HG03439 (cell line): ENCODE data around the gene API5.

Experiments
- ATAC-seq: cut with Tn5 transposase; IDR thresholded peaks from one replicate; pipeline ENCODE4 v1.9.1; 2021; ENCODE audit warnings: mild to moderate bottlenecking, moderate library complexity; ENCODE audit not compliant: unreplicated experiment

The API5 gene

DNA sequence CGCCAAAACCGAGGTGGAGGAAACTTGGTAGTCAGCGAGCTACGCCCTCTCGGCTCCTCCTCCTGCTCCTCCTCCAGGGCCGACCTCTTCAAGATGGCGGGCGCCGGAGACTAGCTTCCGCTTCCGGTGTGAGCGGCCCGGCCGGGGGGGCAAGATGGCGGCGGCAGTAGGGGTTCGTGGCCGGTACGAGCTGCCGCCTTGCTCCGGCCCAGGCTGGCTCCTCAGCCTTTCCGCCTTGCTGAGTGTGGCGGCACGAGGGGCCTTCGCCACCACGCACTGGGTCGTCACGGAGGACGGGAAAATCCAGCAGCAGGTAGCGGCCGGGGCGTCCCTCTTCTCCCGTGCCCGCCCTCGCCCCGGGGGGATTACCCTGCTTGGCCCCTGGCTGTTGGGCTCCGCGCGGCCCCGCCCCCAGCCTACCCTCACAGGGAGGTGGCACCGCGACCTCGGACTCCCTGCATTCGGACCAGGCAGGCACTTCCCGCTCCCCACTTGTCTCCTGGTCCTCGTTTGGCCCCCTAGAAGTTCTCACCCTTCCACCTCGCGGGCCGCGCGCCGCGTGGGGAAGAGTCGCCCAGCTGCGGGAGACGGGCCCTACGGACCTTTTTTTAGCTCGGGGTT, 47.1 kb downstream of the API5 start, which contains the start of gene TTC17:
TSS of gene TTC17 (plus strand) at position 120 of the 621 bp plus-strand sequence. CDS start at position 155, 35 bp downstream.
- ATAC-seq: peak; percentile 96

GRCh38 chr11:43359422-43359818, 47.6 kb downstream of the API5 start:
- ATAC-seq: peak; percentile 49

GRCh38 chr11:43360361-43361032, 48.7 kb downstream of the API5 start:
- ATAC-seq: no peak

DNA sequence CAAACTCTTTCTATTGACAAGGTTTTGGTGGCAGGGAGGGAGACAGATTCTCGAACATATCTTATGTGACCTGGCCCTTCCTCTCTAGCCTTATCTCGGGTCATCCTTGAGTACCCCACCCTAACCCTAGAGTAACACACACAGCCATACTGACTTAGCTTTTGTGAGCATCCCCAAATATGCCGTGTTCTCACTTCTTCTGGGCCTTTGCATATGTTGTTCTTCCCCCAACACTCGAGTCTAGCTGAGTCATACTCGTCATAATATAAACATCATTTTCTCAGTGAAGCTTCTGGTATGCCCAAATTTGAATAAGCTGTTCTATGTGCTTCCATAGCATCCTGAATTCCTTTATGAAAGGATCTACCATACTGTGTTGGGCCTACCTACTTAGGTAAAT, 54.9 kb downstream of the API5 start:
- ATAC-seq: no peak

GRCh38 chr11:43367382-43368178, 55.8 kb downstream of the API5 start:
- no peak for ATAC-seq

DNA sequence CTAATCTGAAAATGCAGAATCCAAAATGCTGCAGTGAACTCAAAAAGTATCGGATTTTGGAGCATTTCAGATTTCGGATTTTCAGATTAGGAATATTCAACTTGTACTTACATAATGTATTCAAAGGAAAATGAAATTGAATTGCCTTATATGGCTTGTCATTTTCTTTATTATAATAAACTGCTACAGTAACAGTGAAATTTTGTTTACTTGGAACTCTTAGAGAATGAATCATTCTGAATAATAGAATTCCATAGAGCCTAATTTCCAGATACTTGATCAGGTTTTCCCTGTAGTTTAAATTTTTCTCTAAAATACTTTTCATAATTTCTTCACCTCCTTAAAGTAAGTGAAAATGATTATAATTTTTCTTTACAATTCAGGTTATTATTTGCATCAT, 64.3 kb downstream of the API5 start:
- ATAC-seq: no peak

DNA sequence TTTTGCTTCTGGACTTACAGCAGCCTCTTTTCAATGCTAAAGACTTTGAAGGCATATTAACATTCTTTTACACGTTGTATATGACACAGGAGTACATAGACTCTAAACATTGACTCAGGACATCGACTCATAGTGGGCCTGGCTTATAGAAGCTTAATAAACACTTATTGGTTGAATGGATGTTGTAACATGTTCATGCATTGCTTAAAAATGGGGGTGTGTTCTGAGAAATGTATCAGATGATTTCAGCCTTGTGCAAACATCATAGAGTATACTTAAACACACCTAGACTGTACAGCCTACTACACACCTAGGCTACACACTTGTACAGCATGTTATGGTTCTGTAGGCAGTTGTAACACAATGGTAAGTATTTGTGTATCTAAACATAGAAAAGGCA, 64.8 kb downstream of the API5 start:
- ATAC-seq: no peak

DNA sequence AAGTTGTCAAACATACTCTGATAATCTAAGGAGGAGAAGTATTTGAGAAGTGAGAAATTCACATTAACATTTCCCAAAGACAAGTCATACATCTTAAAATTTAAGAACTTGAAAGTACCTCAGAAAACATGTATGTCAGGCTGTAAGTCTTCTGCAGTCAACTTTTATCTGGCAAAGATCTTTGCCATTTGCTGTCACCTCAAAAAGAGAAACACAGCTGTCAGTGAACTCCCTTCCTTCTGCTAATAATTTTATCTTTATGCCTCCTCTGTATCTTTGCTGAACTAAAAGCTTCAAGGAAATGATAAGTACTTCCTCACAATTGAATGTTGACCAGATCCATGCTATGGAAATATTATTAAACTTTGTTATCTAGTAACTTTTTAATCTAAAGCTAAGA, 65.6 kb downstream of the API5 start:
- ATAC-seq: no peak

DNA sequence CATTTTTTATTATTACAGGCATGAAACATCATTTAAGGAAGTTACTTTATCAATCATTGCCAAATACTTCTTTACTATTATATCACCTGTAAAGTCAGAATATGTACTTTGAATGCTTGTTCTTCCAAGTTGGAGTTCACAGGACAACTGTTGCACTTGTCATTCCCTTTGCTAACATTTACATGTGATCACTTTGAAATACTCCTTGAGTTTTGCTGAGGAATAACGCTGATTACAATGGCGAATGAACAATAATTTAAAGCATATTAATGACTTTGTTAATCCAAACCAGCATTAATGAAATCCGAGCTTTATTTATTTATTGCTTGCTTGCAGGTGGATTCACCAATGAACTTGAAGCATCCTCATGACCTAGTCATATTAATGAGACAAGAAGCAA, 67.1 kb downstream of the API5 start:
- no peak for ATAC-seq

- ATAC-seq: no peak
Observed at GRCh38 chr11:43381802-43382201, 70.0 kb downstream of the API5 start.

DNA sequence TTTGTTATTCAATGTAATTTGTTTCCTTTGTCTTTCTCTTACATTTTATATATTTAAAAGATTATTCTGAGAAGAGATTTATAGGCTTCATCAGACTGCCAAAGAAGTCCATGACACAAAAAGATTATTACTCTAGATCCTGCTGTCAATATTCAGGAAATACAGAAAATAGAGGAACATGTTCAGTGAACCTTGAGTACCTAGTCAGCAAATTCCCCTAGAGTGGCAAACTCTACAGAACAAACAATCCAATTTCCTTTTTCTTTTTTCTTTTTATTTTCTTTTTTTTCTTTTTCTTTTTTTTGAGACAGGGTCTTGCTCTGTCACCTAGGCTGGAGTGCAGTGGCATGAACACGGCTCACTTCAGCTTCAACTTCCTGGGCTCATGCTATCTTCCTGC, 70.8 kb downstream of the API5 start:
- ATAC-seq: no peak

DNA sequence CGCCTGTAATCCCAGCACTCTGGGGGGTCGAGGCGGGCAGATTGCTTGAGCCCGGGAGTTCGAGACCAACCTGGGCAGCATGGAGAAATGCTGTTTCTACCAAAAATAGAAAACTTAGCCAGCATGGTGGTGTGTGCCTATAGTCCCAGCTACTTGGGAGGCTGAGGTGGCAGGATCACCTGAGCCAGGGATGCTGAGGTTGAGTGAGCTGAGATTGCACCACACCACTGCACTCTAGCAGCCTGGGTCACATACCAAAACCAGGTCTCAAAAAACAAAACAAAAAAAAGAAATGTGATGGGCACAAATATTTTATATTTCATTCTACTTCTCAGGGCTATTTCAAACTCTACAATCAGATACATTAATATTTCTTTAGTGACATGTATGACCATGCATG, 72.6 kb downstream of the API5 start:
- no peak for ATAC-seq

- ATAC-seq: no peak
Observed at GRCh38 chr11:43392713-43393112, 80.9 kb downstream of the API5 start.

DNA sequence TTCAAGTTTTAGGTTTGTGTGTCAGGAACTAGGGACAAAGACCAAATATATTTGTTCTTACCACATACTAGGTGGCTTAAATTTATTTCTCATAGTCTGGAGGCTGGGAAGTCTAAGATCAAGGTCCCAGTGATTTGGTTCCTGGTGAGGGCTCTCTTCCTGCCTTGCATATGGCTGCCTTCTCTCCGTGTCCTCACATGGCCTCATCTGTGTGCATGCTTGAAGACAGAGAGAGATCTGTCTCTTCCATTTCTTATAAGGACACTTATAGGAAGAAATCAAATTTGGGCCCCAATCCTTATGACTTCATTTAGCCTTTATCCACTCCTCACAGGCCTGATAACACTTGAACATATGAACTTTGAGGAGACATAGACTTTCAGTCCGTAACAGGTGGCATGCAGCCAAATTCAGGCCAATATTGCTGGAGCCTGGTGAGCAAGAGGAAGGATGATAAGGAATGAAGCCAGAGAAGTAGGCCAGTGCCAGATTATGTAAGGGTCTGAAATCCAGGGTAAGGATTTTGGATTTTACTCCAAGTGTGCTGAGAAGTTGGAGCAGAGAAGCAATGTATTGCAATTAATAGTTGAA, 82.1 kb downstream of the API5 start:
- ATAC-seq: no peak
